NT2/D1 (cell line): ENCODE measurements around the gene CCS.

ENCODE experiments used
- YY1 ChIP-seq: IDR thresholded peaks from 2 replicates; pipeline ENCODE4 v1.6.1; 2011; ENCODE audit not compliant: insufficient read length, insufficient read depth
- ZNF274 ChIP-seq: IDR thresholded peaks from 2 replicates; pipeline ENCODE4 v1.6.1; 2011; ENCODE audit warnings: mild to moderate bottlenecking, low read depth, low read length

DNA sequence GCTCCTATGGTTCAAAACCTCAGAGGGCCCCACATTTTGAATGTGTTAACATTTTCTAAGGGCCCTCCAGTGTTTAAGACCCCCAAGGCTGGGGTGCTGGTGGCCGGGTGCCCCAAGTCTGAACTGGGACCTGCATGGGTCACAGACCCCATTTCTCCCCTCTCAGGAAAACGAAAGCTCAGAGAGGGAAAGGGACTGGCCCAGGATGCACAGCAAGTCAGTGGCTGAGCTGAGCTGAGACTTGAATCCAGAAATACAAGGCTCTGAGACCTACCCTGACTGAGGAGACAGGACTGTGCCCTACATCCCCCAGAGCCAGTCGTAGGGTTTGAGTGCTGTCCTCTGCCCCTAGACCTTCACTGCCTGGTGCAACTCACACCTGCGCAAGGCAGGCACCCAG lies 42.1 kb upstream of the CCS start:
- TF ChIP-seq YY1 (no peak), ZNF274 (no peak)
